C4-2B (cell line): Measurements from ENCODE around the gene CDC42SE2.

Source experiments
- H3K27ac ChIP-seq: fragments of 450-650 bp; 2 replicates; pipeline ENCODE4 v1.5.1; 2017
- ZFX ChIP-seq: fragments of 450-650 bp; IDR thresholded peaks from 2 replicates; pipeline ENCODE4 v1.6.1; 2017
- TF ChIP-seq, protein P1 (sequence below): fragments of 450-650 bp; conservative IDR thresholded peaks from 2 replicates; pipeline ENCODE4 v1.5.1; 2017; ENCODE audit warnings: mild to moderate bottlenecking

CDC42SE2 gene

DNA sequence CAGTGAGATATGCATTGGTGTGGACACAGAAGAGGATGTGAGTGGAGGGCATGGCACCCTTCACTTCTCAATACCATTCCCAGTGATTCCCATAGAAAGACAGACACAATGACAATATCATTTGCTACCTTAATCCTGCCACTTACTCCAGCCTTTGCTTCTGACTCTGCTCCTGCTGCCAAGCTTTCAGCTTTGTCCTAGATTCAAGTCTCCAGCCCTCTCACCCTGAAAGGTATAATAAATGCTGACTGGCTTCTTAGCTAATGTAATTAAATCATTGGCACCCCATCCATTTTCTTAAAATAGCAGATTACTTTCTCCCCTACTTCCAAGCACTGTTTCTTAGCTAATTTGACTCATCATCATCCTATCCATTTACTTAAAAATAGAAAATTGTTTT is 41.1 kb upstream of the CDC42SE2 start:
- no peak for TF ChIP-seq ZFX
- TF ChIP-seq, protein P1, sequence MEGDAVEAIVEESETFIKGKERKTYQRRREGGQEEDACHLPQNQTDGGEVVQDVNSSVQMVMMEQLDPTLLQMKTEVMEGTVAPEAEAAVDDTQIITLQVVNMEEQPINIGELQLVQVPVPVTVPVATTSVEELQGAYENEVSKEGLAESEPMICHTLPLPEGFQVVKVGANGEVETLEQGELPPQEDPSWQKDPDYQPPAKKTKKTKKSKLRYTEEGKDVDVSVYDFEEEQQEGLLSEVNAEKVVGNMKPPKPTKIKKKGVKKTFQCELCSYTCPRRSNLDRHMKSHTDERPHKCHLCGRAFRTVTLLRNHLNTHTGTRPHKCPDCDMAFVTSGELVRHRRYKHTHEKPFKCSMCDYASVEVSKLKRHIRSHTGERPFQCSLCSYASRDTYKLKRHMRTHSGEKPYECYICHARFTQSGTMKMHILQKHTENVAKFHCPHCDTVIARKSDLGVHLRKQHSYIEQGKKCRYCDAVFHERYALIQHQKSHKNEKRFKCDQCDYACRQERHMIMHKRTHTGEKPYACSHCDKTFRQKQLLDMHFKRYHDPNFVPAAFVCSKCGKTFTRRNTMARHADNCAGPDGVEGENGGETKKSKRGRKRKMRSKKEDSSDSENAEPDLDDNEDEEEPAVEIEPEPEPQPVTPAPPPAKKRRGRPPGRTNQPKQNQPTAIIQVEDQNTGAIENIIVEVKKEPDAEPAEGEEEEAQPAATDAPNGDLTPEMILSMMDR = no peak
- H3K27ac ChIP-seq = no peak overlapping the region

DNA sequence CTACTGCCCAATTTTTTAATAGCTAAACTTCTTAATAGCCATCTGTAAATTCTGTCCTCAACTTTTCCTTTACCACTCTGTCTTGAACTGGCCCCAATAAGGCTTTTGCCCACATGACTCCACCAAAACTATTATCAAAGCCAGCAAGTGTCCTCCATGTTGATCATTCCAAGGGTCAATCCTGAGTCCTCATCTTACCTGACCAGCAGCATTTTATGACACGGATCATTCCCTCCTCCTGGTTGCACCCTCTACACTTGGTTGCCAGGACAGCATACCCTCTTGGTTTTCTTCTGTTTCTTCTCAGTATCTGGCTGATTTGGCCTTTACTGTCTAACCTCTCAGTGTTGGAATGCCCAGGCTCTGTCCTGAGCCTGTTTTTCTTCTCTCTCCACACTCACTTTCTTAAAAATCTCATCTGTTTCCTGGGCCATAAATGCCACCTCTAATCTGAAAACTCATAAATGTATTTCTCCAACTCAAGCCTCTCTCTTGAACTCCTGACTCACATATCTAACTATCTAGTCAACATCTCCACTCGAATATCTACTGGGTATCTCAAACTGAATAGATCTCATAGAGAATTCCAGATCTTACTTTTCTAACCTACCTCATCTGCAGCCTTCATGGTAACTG is 40.0 kb upstream of the CDC42SE2 start:
- H3K27ac ChIP-seq = no peak overlapping the region
- TF ChIP-seq, protein P1 = no peak

DNA sequence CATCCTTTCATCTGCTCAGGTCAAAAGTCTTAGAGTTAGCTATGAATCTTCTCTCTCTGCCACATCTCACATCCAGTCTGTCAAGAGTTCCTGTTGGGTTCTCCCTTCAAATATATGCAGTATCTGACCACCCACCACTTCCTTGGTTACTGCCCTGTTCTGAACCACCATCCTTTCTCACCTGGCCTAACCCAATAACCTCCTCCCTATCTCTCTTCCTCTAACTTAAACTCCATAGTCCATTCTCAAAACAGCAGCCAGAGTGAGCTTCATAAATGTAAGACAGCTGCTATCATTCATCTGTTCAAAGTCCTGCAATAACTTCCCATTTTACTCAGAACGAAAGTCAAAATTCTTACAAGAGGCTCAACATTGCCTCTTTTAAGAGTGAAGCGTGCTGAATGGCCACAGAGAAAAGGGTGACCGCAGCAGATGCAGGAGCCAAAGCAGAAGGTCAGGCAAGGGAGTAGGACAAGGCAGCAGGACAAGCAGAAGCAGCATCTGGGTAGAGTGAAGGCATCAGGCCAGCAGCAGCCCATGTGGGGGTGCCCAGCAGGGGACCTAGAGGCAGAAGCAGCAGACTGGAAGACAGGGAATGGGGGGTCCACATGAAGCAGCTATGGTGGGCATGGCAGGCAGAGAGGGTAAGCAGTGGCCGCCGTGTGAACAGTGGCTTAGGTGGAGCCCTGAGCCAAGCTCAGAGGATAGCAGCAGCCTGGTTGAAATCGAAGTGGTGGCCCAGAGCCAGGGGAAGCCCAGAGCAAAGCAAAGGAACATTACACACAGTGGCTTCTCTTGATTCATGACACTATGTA is 39.3 kb upstream of the CDC42SE2 start:
- TF ChIP-seq, protein P1 = no peak
- TF ChIP-seq ZFX = no peak
- H3K27ac ChIP-seq = no peak overlapping the region

DNA sequence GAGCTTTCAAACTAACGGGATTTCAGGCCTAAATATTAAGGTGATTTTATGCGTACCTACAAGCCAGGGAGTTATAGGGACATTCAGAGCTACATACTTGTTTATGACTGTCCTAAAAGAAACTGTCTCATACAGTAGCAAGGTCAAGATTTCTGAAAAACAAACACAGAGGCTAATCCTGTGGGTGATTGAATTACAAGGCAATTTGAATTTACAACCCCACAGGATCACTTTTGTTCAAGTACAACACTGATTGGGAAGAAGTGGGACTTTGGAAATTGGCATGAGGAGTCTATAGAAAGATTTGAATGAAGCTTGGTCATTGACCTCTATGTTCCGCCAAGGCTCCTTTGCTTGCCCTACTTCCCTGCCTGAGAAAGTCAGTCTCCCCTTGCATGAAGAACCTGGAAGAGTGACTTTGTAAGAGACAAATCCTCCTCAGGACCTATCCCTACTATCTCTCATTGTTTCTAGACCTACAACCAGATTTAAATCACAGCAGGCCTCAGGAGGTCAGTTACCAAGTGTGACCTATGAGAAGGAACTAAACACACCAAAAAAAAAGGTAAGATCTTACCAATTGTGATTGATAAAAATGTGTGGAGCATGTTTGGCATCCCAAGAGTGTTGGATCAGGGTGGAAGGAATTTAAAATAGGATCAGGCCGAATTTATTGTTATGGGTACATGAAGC is 38.4 kb upstream of the CDC42SE2 start:
- H3K27ac ChIP-seq = no peak overlapping the region
- TF ChIP-seq ZFX = no peak
- TF ChIP-seq, protein P1 = no peak

DNA sequence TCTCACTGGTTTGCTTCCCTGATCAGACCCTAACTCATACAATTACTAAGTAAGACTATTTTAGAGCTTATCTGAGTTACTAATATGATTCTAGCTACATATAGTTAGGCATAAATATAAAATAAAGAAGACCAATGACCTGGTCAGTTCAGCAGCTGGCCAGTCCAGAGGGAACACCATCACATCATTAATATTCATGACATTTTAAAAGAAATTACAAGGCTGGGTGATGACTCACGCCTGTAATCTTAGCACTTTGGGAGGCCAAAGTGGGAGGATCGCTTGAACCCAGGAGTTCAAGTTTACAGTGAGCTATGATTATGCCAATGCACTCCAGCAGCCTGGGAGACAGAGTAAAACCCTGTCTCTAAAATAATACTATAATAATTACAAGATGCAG is 37.0 kb upstream of the CDC42SE2 start:
- no peak overlapping the region for H3K27ac ChIP-seq
- no peak for TF ChIP-seq ZFX
- TF ChIP-seq, protein P1 = no peak

DNA sequence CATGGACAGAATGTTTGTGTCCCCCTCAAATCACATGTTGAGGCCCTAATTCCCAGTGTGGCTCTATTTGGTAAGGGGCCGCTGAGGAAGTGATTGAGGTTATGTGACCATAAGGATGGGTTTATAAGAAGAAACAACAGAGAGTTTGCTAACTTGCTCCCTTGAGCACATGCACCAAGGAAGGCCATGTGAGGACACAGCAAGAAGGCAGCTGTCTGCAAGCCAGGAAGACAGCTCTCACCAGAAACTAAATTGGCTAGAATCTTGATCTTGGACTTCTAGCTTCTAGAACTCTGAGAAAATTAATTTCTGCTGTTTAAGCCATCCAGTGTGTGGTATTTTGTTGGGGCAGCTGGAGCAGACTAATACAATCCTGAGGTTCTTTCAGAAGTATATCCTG is 35.2 kb upstream of the CDC42SE2 start:
- no peak overlapping the region for H3K27ac ChIP-seq
- no peak for TF ChIP-seq ZFX
- TF ChIP-seq, protein P1 = no peak

DNA sequence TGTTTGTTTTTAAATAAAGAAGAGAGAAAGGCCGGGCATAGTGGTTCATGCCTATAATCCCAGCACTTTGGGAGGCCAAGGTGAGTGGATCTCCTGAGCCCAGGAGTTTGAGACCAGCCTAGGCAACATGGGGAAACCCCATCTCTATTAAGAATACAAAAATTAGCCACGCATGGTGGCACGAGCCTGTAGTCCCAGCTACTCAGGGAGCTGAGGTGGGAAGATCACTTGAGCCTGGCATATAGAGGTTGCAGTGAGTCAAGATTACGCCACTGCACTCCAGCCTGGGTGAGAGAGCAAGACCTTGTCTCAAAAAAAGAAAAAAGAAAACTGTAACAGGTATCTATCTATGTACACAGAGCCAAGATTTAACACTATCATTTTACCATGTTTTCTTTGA is 34.2 kb upstream of the CDC42SE2 start:
- no peak overlapping the region for H3K27ac ChIP-seq
- TF ChIP-seq, protein P1 = no peak
- no peak for TF ChIP-seq ZFX
